Endothelial cell of umbilical vein (primary cell): ENCODE measurements around the gene CEACAM3. TPM values are rescaled to one million over a fixed set of nuclear protein-coding genes. Genes with fewer than 3 reads are reported as not detected.

Experiments
- BruUV-seq: library from RNA; stranded (reverse); fragments of 400-500 nt; replicated peaks from 2 replicates; lab custom pipeline; 2021; lab: Mats Ljungman, UMichigan
- CTCF ChIA-PET: fragments of 300-600, 350-600 bp; sonication (Branson Sonifier 250); formaldehyde crosslinking; loops from one replicate; lab custom pipeline; 2021; ENCODE audit warnings: antibody characterized with exemption, inconsistent platforms; lab: Charles Lee
- POLR2A ChIA-PET: fragments of 300-600, 350-600 bp; sonication (Branson Sonifier 250); formaldehyde crosslinking; loops from one replicate; lab custom pipeline; 2021; ENCODE audit warnings: antibody characterized with exemption, inconsistent platforms; lab: Charles Lee
- DNase-seq: peaks from one replicate; pipeline ENCODE4 v3.0.0-alpha.2; 2011; ENCODE audit warnings: low read depth, low spot score
- FAIRE-seq: peaks from 2 replicates; lab custom pipeline; 2011; peaks lifted over from hg19 to GRCh38; lab: Jason Lieb, UNC
- H2AFZ ChIP-seq: 2 replicates; pipeline ENCODE4 v1.6.0; 2012; ENCODE audit warnings: low read depth, low read length, control low read depth, inconsistent platforms
- H3K27ac ChIP-seq: 2 replicates; pipeline ENCODE4 v1.5.1; 2011; ENCODE audit warnings: low read depth, mild to moderate bottlenecking, control low read depth, low read length, moderate library complexity; ENCODE audit not compliant: insufficient read depth
- H3K27me3 ChIP-seq, 2 experiments: 2 replicates each; pipeline versions ENCODE4 v1.6.0 to v1.6.1; 2011; ENCODE audit warnings: low read length in 2 of 2, mixed read lengths in 1 of 2; ENCODE audit not compliant: control insufficient read depth in 2 of 2, insufficient read depth in 2 of 2
- H3K36me3 ChIP-seq, 2 experiments: 2 replicates in 1 of 2; 3 replicates in 1 of 2; pipeline ENCODE4 v1.5.1; 2011; ENCODE audit warnings: low read length in 2 of 2, mild to moderate bottlenecking in 1 of 2, moderate library complexity in 1 of 2; ENCODE audit not compliant: control insufficient read depth in 2 of 2, insufficient read depth in 2 of 2; ENCODE audit errors: extremely low read depth in 1 of 2
- H3K4me1 ChIP-seq: 3 replicates; pipeline ENCODE4 v1.5.1; 2011; ENCODE audit warnings: mild to moderate bottlenecking, low read length; ENCODE audit not compliant: control insufficient read depth, insufficient read depth; ENCODE audit errors: extremely low read depth
- H3K4me2 ChIP-seq: 2 replicates; pipeline ENCODE4 v1.6.1; 2011; ENCODE audit warnings: low read length, control low read depth, mixed read lengths; ENCODE audit not compliant: insufficient read depth
- H3K4me3 ChIP-seq, 3 experiments: fragments of 200-600 bp in 1 of 3; sonication (generic), shearing (Covaris generic) in 1 of 3; replicated peaks in 1 of 3; 2 replicates each; pipeline ENCODE4 v1.5.1; 2011 to 2016; ENCODE audit warnings: control low read depth in 3 of 3, low read length in 3 of 3, mild to moderate bottlenecking in 2 of 3, inconsistent platforms in 1 of 3, low read depth in 1 of 3, moderate library complexity in 1 of 3; ENCODE audit not compliant: insufficient read depth in 1 of 3
- H3K79me2 ChIP-seq: 2 replicates; pipeline ENCODE4 v1.6.0; 2012; ENCODE audit warnings: low read length, inconsistent platforms; ENCODE audit not compliant: control insufficient read depth, insufficient read depth
- H3K9ac ChIP-seq: replicated peaks from 2 replicates; pipeline ENCODE3; 2011; ENCODE audit warnings: low read length, control low read depth; ENCODE audit not compliant: insufficient read depth; ENCODE audit errors: extremely low read depth
- H3K9me1 ChIP-seq: replicated peaks from 3 replicates; pipeline ENCODE4 v1.6.0; 2011; ENCODE audit warnings: mild to moderate bottlenecking, low read length; ENCODE audit not compliant: control insufficient read depth, insufficient read depth; ENCODE audit errors: extremely low read depth
- H3K9me3 ChIP-seq: replicated peaks from 2 replicates; pipeline ENCODE4 v1.5.1; 2012; ENCODE audit warnings: low read length, inconsistent platforms; ENCODE audit not compliant: control insufficient read depth, insufficient read depth
- H4K20me1 ChIP-seq: replicated peaks from 2 replicates; pipeline ENCODE3; 2011; ENCODE audit warnings: mild to moderate bottlenecking, low read length; ENCODE audit not compliant: control insufficient read depth, insufficient read depth; ENCODE audit errors: extremely low read depth
- EZH2 ChIP-seq: IDR thresholded peaks from 2 replicates; pipeline ENCODE4 v1.6.1; 2012; ENCODE audit warnings: borderline replicate concordance, low read depth, mild to moderate bottlenecking, moderate library complexity, low read length, inconsistent platforms; ENCODE audit not compliant: severe bottlenecking
- FOS ChIP-seq: IDR thresholded peaks from 2 replicates; pipeline ENCODE4 v1.6.1; 2011; ENCODE audit warnings: mild to moderate bottlenecking, low read length, moderate library complexity, borderline replicate concordance; ENCODE audit not compliant: insufficient read depth
- GATA2 ChIP-seq: IDR thresholded peaks from 2 replicates; pipeline ENCODE4 v1.7.0; 2011; ENCODE audit warnings: low read depth, mild to moderate bottlenecking, moderate library complexity, mixed read lengths, low read length; ENCODE audit not compliant: insufficient read length, insufficient read depth
- JUN ChIP-seq: IDR thresholded peaks from 2 replicates; pipeline ENCODE4 v1.6.1; 2011; ENCODE audit warnings: borderline replicate concordance, low read depth; ENCODE audit not compliant: insufficient read length, insufficient read depth
- MYC ChIP-seq: IDR thresholded peaks from one replicate; pipeline ENCODE4 v1.6.1; 2011; ENCODE audit warnings: mild to moderate bottlenecking, low read depth, low read length
- POLR2A ChIP-seq: IDR thresholded peaks from 2 replicates; pipeline ENCODE4 v1.6.1; 2012; ENCODE audit warnings: low read depth, mild to moderate bottlenecking, control low read depth, low read length
- POLR2AphosphoS5 ChIP-seq: IDR thresholded peaks from 2 replicates; pipeline ENCODE4 v1.6.1; 2012; ENCODE audit warnings: low read depth, mild to moderate bottlenecking, control low read depth, low read length, moderate library complexity; ENCODE audit not compliant: insufficient read depth
- dilution Hi-C: fragments of 300-500 bp; cut with MboI; formaldehyde crosslinking; loops from one replicate; pipeline ENCODE4 v1.15.0; 2019; ENCODE audit warnings: low sequenced_read_pairs; ENCODE audit not compliant: extremely low pct_ligation_motif_present
- intact Hi-C: fragments of 100-400 bp; cut with micrococcal nuclease; formaldehyde crosslinking; loops from one replicate; pipeline ENCODE4 v1.10.0; 2022
- polyA plus RNA-seq, 4 experiments: library from polyadenylated mRNA; depleted of rRNA in 3 of 4; stranded (reverse) in 3 of 4; unstranded in 1 of 4; fragments of >200 nt; gene quantifications; 2 replicates each; pipeline versions ENCODE4 v1.2.1 to v1.2.3, GENCODE V29; 2011 to 2012; ENCODE audit warnings: missing spikeins in 1 of 4
- total RNA-seq: library from RNA; stranded (reverse); gene quantifications from 2 replicates; pipeline ENCODE4 v1.2.3, GENCODE V29; 2021
- TF ChIP-seq, protein P1 (sequence below), 2 donors: IDR thresholded peaks; 1 replicate in 1 of 2; 2 replicates in 1 of 2; pipeline ENCODE4 v1.5.1; 2011; ENCODE audit warnings: low read length in 2 of 2, mild to moderate bottlenecking in 2 of 2, moderate library complexity in 2 of 2, control low read depth in 1 of 2, inconsistent platforms in 1 of 2, low read depth in 1 of 2; ENCODE audit not compliant: insufficient read depth in 1 of 2; ENCODE audit errors: extremely low read depth in 1 of 2
- TF ChIP-seq, protein P2 (sequence below): IDR thresholded peaks from 2 replicates; pipeline ENCODE4 v1.6.1; 2011; ENCODE audit not compliant: insufficient read depth, insufficient read length

CEACAM3 gene
- total and polyA plus RNA-seq, 2 donors (not counting 3 experiments of a cell fraction or from before 2014, with no cell fraction given) = not detected

DNA sequence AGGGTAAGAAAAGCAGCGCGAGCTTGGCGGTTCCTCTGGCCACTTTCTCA, 48.4 kb downstream of the CEACAM3 start, which contains the start of gene DMRTC2:
Gene DMRTC2, plus strand, starts transcription at position 42 of the 50 bp plus-strand sequence. CDS start 2,387 bp downstream, outside the sequence.
- TF ChIP-seq, protein P1, sequence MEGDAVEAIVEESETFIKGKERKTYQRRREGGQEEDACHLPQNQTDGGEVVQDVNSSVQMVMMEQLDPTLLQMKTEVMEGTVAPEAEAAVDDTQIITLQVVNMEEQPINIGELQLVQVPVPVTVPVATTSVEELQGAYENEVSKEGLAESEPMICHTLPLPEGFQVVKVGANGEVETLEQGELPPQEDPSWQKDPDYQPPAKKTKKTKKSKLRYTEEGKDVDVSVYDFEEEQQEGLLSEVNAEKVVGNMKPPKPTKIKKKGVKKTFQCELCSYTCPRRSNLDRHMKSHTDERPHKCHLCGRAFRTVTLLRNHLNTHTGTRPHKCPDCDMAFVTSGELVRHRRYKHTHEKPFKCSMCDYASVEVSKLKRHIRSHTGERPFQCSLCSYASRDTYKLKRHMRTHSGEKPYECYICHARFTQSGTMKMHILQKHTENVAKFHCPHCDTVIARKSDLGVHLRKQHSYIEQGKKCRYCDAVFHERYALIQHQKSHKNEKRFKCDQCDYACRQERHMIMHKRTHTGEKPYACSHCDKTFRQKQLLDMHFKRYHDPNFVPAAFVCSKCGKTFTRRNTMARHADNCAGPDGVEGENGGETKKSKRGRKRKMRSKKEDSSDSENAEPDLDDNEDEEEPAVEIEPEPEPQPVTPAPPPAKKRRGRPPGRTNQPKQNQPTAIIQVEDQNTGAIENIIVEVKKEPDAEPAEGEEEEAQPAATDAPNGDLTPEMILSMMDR (IDR thresholded peaks at IDR 0.05; ENCODE audit: extremely low read depth in 1 of 2, insufficient read depth in 1 of 2, low read depth in 1 of 2, low read length in 2 of 2) = no peak
- TF ChIP-seq GATA2 (no peak), POLR2A (no peak), MYC (no peak), POLR2AphosphoS5 (no peak), FOS (no peak), EZH2 (no peak), JUN (no peak)
- TF ChIP-seq, protein P2, sequence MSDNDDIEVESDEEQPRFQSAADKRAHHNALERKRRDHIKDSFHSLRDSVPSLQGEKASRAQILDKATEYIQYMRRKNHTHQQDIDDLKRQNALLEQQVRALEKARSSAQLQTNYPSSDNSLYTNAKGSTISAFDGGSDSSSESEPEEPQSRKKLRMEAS = no peak
- H3K4me2 ChIP-seq = no peak within 1 kb of the TSS
- H3K27me3 ChIP-seq = no peaks in the 10 kb centered on the region
- H3K4me1 ChIP-seq = no peaks in the 10 kb centered on the region
- intact Hi-C loops (no loop called here), dilution Hi-C loops (no loop called here)
- H3K36me3 ChIP-seq = no peaks in the 10 kb centered on the region
- FAIRE-seq (no peak), DNase-seq (no peak)
- no TSS peak for BruUV-seq
- no peak within 1 kb of the TSS for H2AFZ ChIP-seq
- no peaks in the 10 kb centered on the region for H3K9me1 ChIP-seq
- H3K27ac ChIP-seq = no peak within 1 kb of the TSS
- ChIA-PET POLR2A (no interaction called here), CTCF (no interaction called here)
- H3K4me3 ChIP-seq = no peak within 1 kb of the TSS
- H3K9ac ChIP-seq = no peak within 1 kb of the TSS
- no peaks in the 10 kb centered on the region for H3K79me2 ChIP-seq
- H3K9me3 ChIP-seq = no peaks in the 10 kb centered on the region
- no peaks in the 10 kb centered on the region for H4K20me1 ChIP-seq
